Neural cell (in vitro differentiated cells): Measurements from ENCODE around the gene SIL1. TPM values are rescaled to one million over a fixed set of nuclear protein-coding genes. Genes with fewer than 3 reads are reported as not detected.

Experiments used
- H2AFZ ChIP-seq: fragments of 200-600, 300-800 bp; sonication (generic), shearing (Covaris generic); 2 replicates; pipeline ENCODE4 v1.6.0; 2014; ENCODE audit warnings: low read depth, mild to moderate bottlenecking, antibody characterized with exemption, low read length, moderate library complexity
- H3F3A ChIP-seq: fragments of 200-600 bp; shearing (Covaris generic); 2 replicates; pipeline ENCODE4 v1.6.1; 2016; ENCODE audit warnings: mild to moderate bottlenecking, moderate library complexity, mixed read lengths, antibody characterized with exemption, low read length; ENCODE audit not compliant: insufficient read depth, poor library complexity, severe bottlenecking
- H3K27ac ChIP-seq: fragments of 200-600, 300-800 bp; sonication (generic), shearing (Covaris generic); 2 replicates; pipeline ENCODE4 v1.5.1; 2014; ENCODE audit warnings: mild to moderate bottlenecking, low read length, moderate library complexity
- H3K27me3 ChIP-seq: fragments of 300-800, 200-600 bp; sonication (generic), shearing (Covaris generic); 2 replicates; pipeline ENCODE4 v1.6.0; 2014; ENCODE audit warnings: mild to moderate bottlenecking, low read depth, low read length, moderate library complexity; ENCODE audit not compliant: insufficient read depth
- H3K36me3 ChIP-seq: fragments of 300-800, 200-600 bp; sonication (generic), shearing (Covaris generic); 2 replicates; pipeline ENCODE4 v1.5.1; 2014; ENCODE audit warnings: mild to moderate bottlenecking, antibody characterized with exemption, low read length, moderate library complexity; ENCODE audit not compliant: insufficient read depth
- H3K4me2 ChIP-seq: fragments of 300-800, 200-600 bp; sonication (generic), shearing (Covaris generic); 2 replicates; pipeline ENCODE4 v1.6.0; 2014; ENCODE audit warnings: mild to moderate bottlenecking, low read length
- H3K4me3 ChIP-seq: fragments of 300-800, 200-600 bp; sonication (generic), shearing (Covaris generic); 2 replicates; pipeline ENCODE4 v1.5.1; 2014; ENCODE audit warnings: mild to moderate bottlenecking, low read length, moderate library complexity
- H3K79me2 ChIP-seq: fragments of 200-600 bp; shearing (Covaris generic); replicated peaks from 2 replicates; pipeline ENCODE4 v1.6.0; 2014; ENCODE audit warnings: mild to moderate bottlenecking, low read length, moderate library complexity; ENCODE audit not compliant: insufficient read depth
- H3K9ac ChIP-seq: fragments of 300-800, 200-600 bp; sonication (generic), shearing (Covaris generic); 2 replicates; pipeline ENCODE4 v1.6.1; 2016; ENCODE audit warnings: mild to moderate bottlenecking, low read length, mixed read lengths
- H3K9me2 ChIP-seq: fragments of 200-600 bp; shearing (Covaris generic); 2 replicates; pipeline ENCODE4 v1.6.1; 2016; ENCODE audit warnings: mild to moderate bottlenecking, low read length, mixed read lengths; ENCODE audit not compliant: insufficient read depth
- H3K9me3 ChIP-seq: fragments of 200-600, 300-800 bp; sonication (generic), shearing (Covaris generic); 2 replicates; pipeline ENCODE4 v1.6.1; 2016; ENCODE audit warnings: mild to moderate bottlenecking, mixed run types, low read length, moderate library complexity, mixed read lengths
- H4K20me1 ChIP-seq: fragments of 200-600 bp; shearing (Covaris generic); 2 replicates; pipeline ENCODE4 v1.6.1; 2016; ENCODE audit warnings: mild to moderate bottlenecking, mixed run types; ENCODE audit not compliant: insufficient read depth
- CTCF ChIP-seq: fragments of 450-650 bp; IDR thresholded peaks from 2 replicates; pipeline ENCODE4 v1.5.1; 2014; ENCODE audit warnings: antibody characterized with exemption, mild to moderate bottlenecking, moderate library complexity; ENCODE audit not compliant: poor library complexity, severe bottlenecking
- EP300 ChIP-seq: fragments of 450-650 bp; conservative IDR thresholded peaks from 2 replicates; pipeline ENCODE4 v1.6.1; 2014; ENCODE audit warnings: antibody characterized with exemption, mild to moderate bottlenecking, moderate library complexity; ENCODE audit not compliant: poor library complexity, severe bottlenecking
- EZH2 ChIP-seq: fragments of 200-600, 300-800 bp; shearing (Covaris generic), sonication (generic); IDR thresholded peaks from 2 replicates; pipeline ENCODE4 v1.6.1; 2014; ENCODE audit warnings: antibody characterized with exemption, low read length, borderline replicate concordance, mild to moderate bottlenecking; ENCODE audit not compliant: insufficient read depth, poor library complexity, severe bottlenecking
- MXI1 ChIP-seq: fragments of 450-650 bp; conservative IDR thresholded peaks from 2 replicates; pipeline ENCODE4 v1.6.1; 2014; ENCODE audit warnings: antibody characterized with exemption, mild to moderate bottlenecking; ENCODE audit not compliant: poor library complexity, severe bottlenecking
- POLR2AphosphoS5 ChIP-seq: IDR thresholded peaks from 2 replicates; pipeline ENCODE4 v1.6.1; 2012
- RAD21 ChIP-seq: fragments of 450-650 bp; conservative IDR thresholded peaks from 2 replicates; pipeline ENCODE4 v1.6.1; 2014; ENCODE audit warnings: antibody characterized with exemption, mild to moderate bottlenecking, moderate library complexity
- SMC3 ChIP-seq: fragments of 450-650 bp; conservative IDR thresholded peaks from 2 replicates; pipeline ENCODE4 v1.6.1; 2014; ENCODE audit warnings: antibody characterized with exemption, mild to moderate bottlenecking, moderate library complexity; ENCODE audit not compliant: poor library complexity
- TAF1 ChIP-seq: IDR thresholded peaks from 2 replicates; pipeline ENCODE4 v1.6.1; 2012; ENCODE audit warnings: low read depth
- polyA plus RNA-seq: library from polyadenylated mRNA; depleted of rRNA; stranded (reverse); fragments of >200 nt; gene quantifications from 2 replicates; pipeline ENCODE4 v1.2.3, GENCODE V29; 2014
- TF ChIP-seq, protein P1 (sequence below): IDR thresholded peaks from 2 replicates; pipeline ENCODE4 v1.6.1; 2012; ENCODE audit warnings: borderline replicate concordance

SIL1 gene
- polyA plus RNA-seq, 1 donor from 2014 or later, result 4.7 TPM

GRCh38 chr5:138972836-138973235 lies 225.3 kb downstream of the SIL1 start:
- Histone ChIP-seq H3K9me3 (no peaks in the 10 kb centered on the region), H3K27ac (no peak overlapping the region), H3K4me3 (no peak overlapping the region), H3K9me2 (no peaks in the 10 kb centered on the region), H3K27me3 (no peaks in the 10 kb centered on the region), H3F3A (no peaks in the 10 kb centered on the region), H3K9ac (no peak overlapping the region), H3K36me3 (no peaks in the 10 kb centered on the region), H3K79me2 (no peaks in the 10 kb centered on the region), H4K20me1 (no peaks in the 10 kb centered on the region), H2AFZ (no peak overlapping the region), H3K4me2 (no peak overlapping the region)
- TF ChIP-seq SMC3 (no peak), EP300 (no peak), RAD21 (no peak), CTCF (no peak)

DNA sequence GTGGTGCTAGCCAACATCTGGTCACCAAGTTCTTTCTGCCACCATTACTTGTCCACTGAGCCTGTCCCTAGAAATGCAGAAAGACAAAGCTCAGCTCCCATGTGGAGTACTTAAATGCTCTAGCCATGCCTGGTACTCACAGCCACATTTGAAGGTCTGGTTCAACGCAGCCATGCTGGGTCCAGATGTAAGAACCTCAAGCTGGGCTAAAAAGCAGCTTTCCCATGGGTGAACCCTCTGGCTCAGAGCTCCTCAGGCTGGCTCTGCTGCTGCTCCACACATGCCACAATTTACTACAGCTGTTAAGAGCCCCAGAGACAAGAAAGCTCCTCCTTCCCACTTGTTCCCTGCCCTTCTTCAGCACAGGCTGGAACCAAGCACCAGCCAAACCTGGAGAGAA lies 225.9 kb downstream of the SIL1 start:
- H4K20me1 ChIP-seq, result no peaks in the 10 kb centered on the region
- TF ChIP-seq SMC3, result no peak
- TF ChIP-seq, protein P1, sequence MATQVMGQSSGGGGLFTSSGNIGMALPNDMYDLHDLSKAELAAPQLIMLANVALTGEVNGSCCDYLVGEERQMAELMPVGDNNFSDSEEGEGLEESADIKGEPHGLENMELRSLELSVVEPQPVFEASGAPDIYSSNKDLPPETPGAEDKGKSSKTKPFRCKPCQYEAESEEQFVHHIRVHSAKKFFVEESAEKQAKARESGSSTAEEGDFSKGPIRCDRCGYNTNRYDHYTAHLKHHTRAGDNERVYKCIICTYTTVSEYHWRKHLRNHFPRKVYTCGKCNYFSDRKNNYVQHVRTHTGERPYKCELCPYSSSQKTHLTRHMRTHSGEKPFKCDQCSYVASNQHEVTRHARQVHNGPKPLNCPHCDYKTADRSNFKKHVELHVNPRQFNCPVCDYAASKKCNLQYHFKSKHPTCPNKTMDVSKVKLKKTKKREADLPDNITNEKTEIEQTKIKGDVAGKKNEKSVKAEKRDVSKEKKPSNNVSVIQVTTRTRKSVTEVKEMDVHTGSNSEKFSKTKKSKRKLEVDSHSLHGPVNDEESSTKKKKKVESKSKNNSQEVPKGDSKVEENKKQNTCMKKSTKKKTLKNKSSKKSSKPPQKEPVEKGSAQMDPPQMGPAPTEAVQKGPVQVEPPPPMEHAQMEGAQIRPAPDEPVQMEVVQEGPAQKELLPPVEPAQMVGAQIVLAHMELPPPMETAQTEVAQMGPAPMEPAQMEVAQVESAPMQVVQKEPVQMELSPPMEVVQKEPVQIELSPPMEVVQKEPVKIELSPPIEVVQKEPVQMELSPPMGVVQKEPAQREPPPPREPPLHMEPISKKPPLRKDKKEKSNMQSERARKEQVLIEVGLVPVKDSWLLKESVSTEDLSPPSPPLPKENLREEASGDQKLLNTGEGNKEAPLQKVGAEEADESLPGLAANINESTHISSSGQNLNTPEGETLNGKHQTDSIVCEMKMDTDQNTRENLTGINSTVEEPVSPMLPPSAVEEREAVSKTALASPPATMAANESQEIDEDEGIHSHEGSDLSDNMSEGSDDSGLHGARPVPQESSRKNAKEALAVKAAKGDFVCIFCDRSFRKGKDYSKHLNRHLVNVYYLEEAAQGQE, result no peak
- no peak for TF ChIP-seq CTCF
- TF ChIP-seq EZH2, result no peak
- TF ChIP-seq POLR2AphosphoS5, result no peak
- TF ChIP-seq RAD21, result no peak
- TF ChIP-seq TAF1, result no peak
- no peak for TF ChIP-seq MXI1
- TF ChIP-seq EP300, result no peak
- H3K9me2 ChIP-seq, result no peaks in the 10 kb centered on the region
- no peak overlapping the region for H2AFZ ChIP-seq
- H3K36me3 ChIP-seq, result no peaks in the 10 kb centered on the region
- no peaks in the 10 kb centered on the region for H3K79me2 ChIP-seq
- H3K9ac ChIP-seq, result no peak overlapping the region
- H3K4me3 ChIP-seq, result no peak overlapping the region
- H3F3A ChIP-seq, result no peaks in the 10 kb centered on the region
- H3K27ac ChIP-seq, result no peak overlapping the region
- no peak overlapping the region for H3K4me2 ChIP-seq
- no peaks in the 10 kb centered on the region for H3K9me3 ChIP-seq
- H3K27me3 ChIP-seq, result no peaks in the 10 kb centered on the region
